ENCODE data around the gene SLC39A7. TPM values are rescaled to one million over a fixed set of nuclear protein-coding genes. Genes with fewer than 3 reads are reported as not detected.

The SLC39A7 gene
- total and polyA plus RNA-seq, 2 donors from 2014 or later, result 83.3 to 118 TPM

DNA sequence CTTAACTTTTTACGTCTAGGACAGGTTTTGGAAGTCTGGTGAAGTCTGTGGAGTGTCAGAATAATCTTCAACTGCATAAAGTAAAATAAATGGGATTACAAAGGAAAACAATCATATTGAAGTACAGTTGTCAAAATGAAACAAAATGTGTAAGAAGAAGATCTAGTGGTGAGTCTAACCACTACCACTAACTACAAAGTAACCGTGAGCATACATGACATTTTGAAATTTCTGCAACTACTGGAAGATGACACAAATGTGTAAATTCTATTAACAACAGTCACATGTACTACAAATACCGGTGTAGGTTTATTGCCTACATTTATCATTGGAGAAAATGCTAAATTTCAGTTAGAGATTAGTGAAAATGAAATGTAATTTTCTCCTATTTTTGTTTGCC, 41.3 kb downstream of the SLC39A7 start:
- H3K9me3 ChIP-seq (ENCODE audit: control insufficient read depth in 2 of 3, insufficient read depth in 1 of 3, low read length in 3 of 3), result no peaks in the 10 kb centered on the region
- FAIRE-seq, result no peak
- H3K27me3 ChIP-seq (ENCODE audit: control insufficient read depth, insufficient read depth, low read length), result no peaks in the 10 kb centered on the region
- no peak for DNase-seq
- TF ChIP-seq, protein P1, sequence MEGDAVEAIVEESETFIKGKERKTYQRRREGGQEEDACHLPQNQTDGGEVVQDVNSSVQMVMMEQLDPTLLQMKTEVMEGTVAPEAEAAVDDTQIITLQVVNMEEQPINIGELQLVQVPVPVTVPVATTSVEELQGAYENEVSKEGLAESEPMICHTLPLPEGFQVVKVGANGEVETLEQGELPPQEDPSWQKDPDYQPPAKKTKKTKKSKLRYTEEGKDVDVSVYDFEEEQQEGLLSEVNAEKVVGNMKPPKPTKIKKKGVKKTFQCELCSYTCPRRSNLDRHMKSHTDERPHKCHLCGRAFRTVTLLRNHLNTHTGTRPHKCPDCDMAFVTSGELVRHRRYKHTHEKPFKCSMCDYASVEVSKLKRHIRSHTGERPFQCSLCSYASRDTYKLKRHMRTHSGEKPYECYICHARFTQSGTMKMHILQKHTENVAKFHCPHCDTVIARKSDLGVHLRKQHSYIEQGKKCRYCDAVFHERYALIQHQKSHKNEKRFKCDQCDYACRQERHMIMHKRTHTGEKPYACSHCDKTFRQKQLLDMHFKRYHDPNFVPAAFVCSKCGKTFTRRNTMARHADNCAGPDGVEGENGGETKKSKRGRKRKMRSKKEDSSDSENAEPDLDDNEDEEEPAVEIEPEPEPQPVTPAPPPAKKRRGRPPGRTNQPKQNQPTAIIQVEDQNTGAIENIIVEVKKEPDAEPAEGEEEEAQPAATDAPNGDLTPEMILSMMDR (IDR thresholded peaks at IDR 0.05; ENCODE audit: borderline replicate concordance, extremely low read depth, insufficient read depth), result no peak
- no peak overlapping the region for H3K4me3 ChIP-seq (ENCODE audit: low read length in 3 of 3)
- H3K9ac ChIP-seq (ENCODE audit: low read length in 3 of 3), result no peak overlapping the region
- no peaks in the 10 kb centered on the region for H3K4me1 ChIP-seq (ENCODE audit: control insufficient read depth in 2 of 3, insufficient read depth in 2 of 3, low read depth in 1 of 3, low read length in 3 of 3)
- H3K27ac ChIP-seq (ENCODE audit: low read depth in 2 of 2, low read length in 2 of 2), result no peak overlapping the region
- no peaks in the 10 kb centered on the region for H3K36me3 ChIP-seq (ENCODE audit: control insufficient read depth in 2 of 3, insufficient read depth in 3 of 3, low read length in 3 of 3)
- intact Hi-C loops (cut with DNase I), result no loop called here

DNA sequence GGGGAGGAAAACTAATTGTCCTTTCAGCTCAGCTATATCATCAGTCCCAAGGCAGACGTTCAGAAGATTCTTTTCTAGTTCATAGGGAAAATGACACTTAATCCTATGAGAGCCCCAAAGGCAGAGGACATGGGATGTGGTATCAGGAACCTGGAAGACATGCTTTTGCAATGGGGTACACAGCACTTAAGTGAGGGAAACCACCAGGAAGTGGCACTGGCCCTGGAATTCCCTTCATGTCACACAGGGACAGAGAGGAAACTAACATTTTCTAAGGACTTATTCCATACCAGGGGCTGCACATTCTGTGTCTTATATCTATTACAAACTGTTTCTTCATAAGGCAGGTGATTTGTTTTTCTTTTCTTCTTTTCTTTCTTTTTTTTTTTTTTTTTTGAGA, 42.8 kb downstream of the SLC39A7 start:
- FAIRE-seq, result no peak
- no peak for DNase-seq
- H3K27ac ChIP-seq (ENCODE audit: low read depth in 2 of 2, low read length in 2 of 2), result no peak overlapping the region
- H3K9ac ChIP-seq (ENCODE audit: low read length in 3 of 3), result no peak overlapping the region
- TF ChIP-seq, protein P1 (IDR thresholded peaks at IDR 0.05; ENCODE audit: borderline replicate concordance, extremely low read depth, insufficient read depth), result no peak
- H3K36me3 ChIP-seq (ENCODE audit: control insufficient read depth in 2 of 3, insufficient read depth in 3 of 3, low read length in 3 of 3), result no peaks in the 10 kb centered on the region
- H3K4me3 ChIP-seq (ENCODE audit: low read length in 3 of 3), result no peak overlapping the region
- H3K27me3 ChIP-seq (ENCODE audit: control insufficient read depth, insufficient read depth, low read length), result no peaks in the 10 kb centered on the region
- intact Hi-C loops (cut with DNase I), result no loop called here
- no peaks in the 10 kb centered on the region for H3K9me3 ChIP-seq (ENCODE audit: control insufficient read depth in 2 of 3, insufficient read depth in 1 of 3, low read length in 3 of 3)
- H3K4me1 ChIP-seq (ENCODE audit: control insufficient read depth in 2 of 3, insufficient read depth in 2 of 3, low read depth in 1 of 3, low read length in 3 of 3), result peaks cover 0 to 5% (median 4%) of the 10 kb centered on the region in 3 donors

DNA sequence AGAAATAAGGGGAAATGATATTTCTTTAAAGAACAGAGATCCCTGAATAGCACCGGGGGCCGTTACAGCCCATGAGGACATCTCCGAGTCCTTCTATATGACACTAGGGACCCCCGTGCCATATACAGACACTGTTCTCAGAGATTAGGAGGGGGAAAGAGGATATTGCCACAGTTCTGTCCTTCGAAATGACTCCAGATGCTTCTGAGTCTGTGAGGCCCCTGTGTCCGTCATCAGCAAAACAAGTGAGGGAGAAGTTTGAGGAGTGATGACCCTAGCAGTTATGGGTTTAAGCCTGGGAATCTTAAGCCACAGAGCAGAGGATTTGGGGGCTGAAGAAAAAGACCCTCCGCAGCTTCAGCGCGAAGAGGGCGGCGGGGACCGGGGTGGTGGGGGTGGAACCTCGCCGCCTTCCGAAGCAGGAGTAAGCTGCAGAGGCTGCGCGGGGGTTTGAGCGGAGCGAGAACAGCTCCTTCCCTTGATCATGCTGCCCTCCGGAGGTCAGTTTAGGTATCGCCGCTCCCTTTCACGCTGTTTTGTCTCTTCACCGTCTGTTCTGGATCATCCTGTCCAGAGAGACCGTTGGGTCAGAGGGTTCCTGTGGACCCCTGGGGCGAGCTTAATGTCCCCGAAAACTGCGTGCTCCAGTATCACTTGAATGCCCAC, 47.4 kb downstream of the SLC39A7 start:
- no peak for FAIRE-seq
- Histone ChIP-seq H3K27ac (ENCODE audit: low read depth in 2 of 2, low read length in 2 of 2) (peak overlapping the region; percentile 89 to 97), H3K27me3 (ENCODE audit: control insufficient read depth, insufficient read depth, low read length) (no peaks in the 10 kb centered on the region), H3K9ac (ENCODE audit: low read length in 3 of 3) (peak overlapping the region; percentile 70 to 90 (median 75)), H3K9me3 (ENCODE audit: control insufficient read depth in 2 of 3, insufficient read depth in 1 of 3, low read length in 3 of 3) (no peaks in the 10 kb centered on the region), H3K4me1 (ENCODE audit: control insufficient read depth in 2 of 3, insufficient read depth in 2 of 3, low read depth in 1 of 3, low read length in 3 of 3) (peaks cover 0 to 20% (median 9%) of the 10 kb centered on the region in 3 donors), H3K4me3 (ENCODE audit: low read length in 3 of 3) (peak overlapping the region; percentile 61 to 81 (median 77)), H3K36me3 (ENCODE audit: control insufficient read depth in 2 of 3, insufficient read depth in 3 of 3, low read length in 3 of 3) (peaks cover 0 to 3% (median 0%) of the 10 kb centered on the region in 3 donors)
- DNase-seq, result peak; percentile 91 to 95 (median 93)
- intact Hi-C loops (cut with DNase I), result no loop called here
- TF ChIP-seq, protein P1 (IDR thresholded peaks at IDR 0.05; ENCODE audit: borderline replicate concordance, extremely low read depth, insufficient read depth), result peak; percentile 99

DNA sequence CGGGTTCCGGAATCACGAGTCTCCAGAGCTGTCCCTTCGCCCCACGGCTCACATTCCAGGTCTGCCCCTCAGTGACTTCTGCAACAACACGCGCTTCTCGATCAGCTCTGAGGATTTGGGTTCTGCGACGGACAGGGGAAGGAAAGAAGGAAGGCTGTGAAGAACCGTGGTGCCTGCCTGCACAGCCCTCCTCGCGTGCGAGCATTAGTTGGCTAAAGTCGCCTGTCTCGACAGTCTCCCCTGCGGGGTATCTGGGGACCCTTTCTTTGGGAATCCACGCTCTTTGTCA, 47.9 kb downstream of the SLC39A7 start:
- peak overlapping the region; percentile 61 to 81 (median 77) for H3K4me3 ChIP-seq (ENCODE audit: low read length in 3 of 3)
- DNase-seq (no peak), FAIRE-seq (no peak)

More for the DNA sequence above, 47.9 kb downstream of the SLC39A7 start:
- Histone ChIP-seq H3K9me3 (ENCODE audit: control insufficient read depth in 2 of 3, insufficient read depth in 1 of 3, low read length in 3 of 3) (no peaks in the 10 kb centered on the region), H3K9ac (ENCODE audit: low read length in 3 of 3) (peak overlapping the region; percentile 70 to 90 (median 75)), H3K27ac (ENCODE audit: low read depth in 2 of 2, low read length in 2 of 2) (peak overlapping the region; percentile 89 to 97), H3K27me3 (ENCODE audit: control insufficient read depth, insufficient read depth, low read length) (no peaks in the 10 kb centered on the region), H3K4me1 (ENCODE audit: control insufficient read depth in 2 of 3, insufficient read depth in 2 of 3, low read depth in 1 of 3, low read length in 3 of 3) (peaks cover 0 to 20% (median 9%) of the 10 kb centered on the region in 3 donors), H3K36me3 (ENCODE audit: control insufficient read depth in 2 of 3, insufficient read depth in 3 of 3, low read length in 3 of 3) (peaks cover 0 to 3% (median 0%) of the 10 kb centered on the region in 3 donors)
- TF ChIP-seq, protein P1 (IDR thresholded peaks at IDR 0.05; ENCODE audit: borderline replicate concordance, extremely low read depth, insufficient read depth), result no peak
- intact Hi-C loops (cut with DNase I), result no loop called here

Data from kidney (tissue), 14 donors.